Non-pigmented ciliary epithelial cell (primary cell): ENCODE measurements around the gene SYT14.
"Not testable (repeated sequence)": the region's sequence is repeated elsewhere in the genome, so short reads cannot be mapped to it uniquely, and the experiment has no call there.

Experiments used
- DNase-seq: peaks from one replicate; pipeline ENCODE4 v3.0.0-alpha.2; 2010; ENCODE audit warnings: low read depth

The SYT14 gene

GRCh38 chr1:210117681-210118170 is 179.7 kb downstream of the SYT14 start:
- no peak for DNase-seq

- DNase-seq, result no peak
These were observed 185.4 kb downstream of the SYT14 start for GRCh38 chr1:210123383-210123782.

- peak; percentile 61 for DNase-seq
These were observed 186.0 kb downstream of the SYT14 start for GRCh38 chr1:210123924-210124589.

- DNase-seq, result no peak
These were observed 186.7 kb downstream of the SYT14 start for GRCh38 chr1:210124736-210125135.

GRCh38 chr1:210125143-210125542 is 187.1 kb downstream of the SYT14 start:
- DNase-seq, result no peak

- no peak for DNase-seq
These were observed 191.1 kb downstream of the SYT14 start for GRCh38 chr1:210129092-210129491.

- no peak for DNase-seq
These were observed 191.7 kb downstream of the SYT14 start for GRCh38 chr1:210129759-210130158.

GRCh38 chr1:210132582-210132981 is 194.6 kb downstream of the SYT14 start:
- peak; percentile 4 for DNase-seq

- peak; percentile 40 for DNase-seq
These were observed 205.5 kb downstream of the SYT14 start for GRCh38 chr1:210143465-210144062.

GRCh38 chr1:210144736-210145135 is 206.7 kb downstream of the SYT14 start:
- peak; percentile 3 for DNase-seq

- DNase-seq, result no peak
These were observed 213.1 kb downstream of the SYT14 start for GRCh38 chr1:210151052-210151672.

GRCh38 chr1:210159211-210159610 is 221.2 kb downstream of the SYT14 start:
- no peak for DNase-seq

- no peak for DNase-seq
These were observed 232.2 kb downstream of the SYT14 start for GRCh38 chr1:210170220-210170619.

GRCh38 chr1:210174133-210174532 is 236.1 kb downstream of the SYT14 start:
- no peak for DNase-seq

GRCh38 chr1:210185063-210185462 is 247.0 kb downstream of the SYT14 start:
- no peak for DNase-seq

GRCh38 chr1:210187849-210188606 is 250.0 kb downstream of the SYT14 start:
- DNase-seq, result peak; percentile 26

GRCh38 chr1:210189426-210189825 is 251.4 kb downstream of the SYT14 start:
- no peak for DNase-seq

- no peak for DNase-seq
These were observed 257.7 kb downstream of the SYT14 start for GRCh38 chr1:210195635-210196160.

GRCh38 chr1:210196266-210196665 is 258.2 kb downstream of the SYT14 start:
- DNase-seq, result not testable (repeated sequence)

- DNase-seq, result no peak
These were observed 260.8 kb downstream of the SYT14 start for GRCh38 chr1:210198840-210199239.

- no peak for DNase-seq
These were observed 262.2 kb downstream of the SYT14 start for GRCh38 chr1:210200124-210200736.

GRCh38 chr1:210201681-210202080 is 263.7 kb downstream of the SYT14 start:
- no peak for DNase-seq
